HG03558 (cell line): ENCODE results near the gene CCDC34.

Experiments used
- ATAC-seq: cut with Tn5 transposase; IDR thresholded peaks from one replicate; pipeline ENCODE4 v1.9.1; 2021; ENCODE audit warnings: moderate number of reproducible peaks; ENCODE audit not compliant: unreplicated experiment; ENCODE audit errors: extremely low read depth

CCDC34 gene

GRCh38 chr11:27392278-27393114, 29.5 kb upstream of the CCDC34 start:
- no peak for ATAC-seq

GRCh38 chr11:27391331-27392015, 28.5 kb upstream of the CCDC34 start:
- no peak for ATAC-seq

GRCh38 chr11:27390318-27391295, 27.6 kb upstream of the CCDC34 start:
- no peak for ATAC-seq

GRCh38 chr11:27388869-27389268, 25.9 kb upstream of the CCDC34 start:
- no peak for ATAC-seq

- no peak for ATAC-seq
These were observed 25.0 kb upstream of the CCDC34 start for GRCh38 chr11:27388001-27388400.

- no peak for ATAC-seq
These were observed 24.3 kb upstream of the CCDC34 start for GRCh38 chr11:27387362-27387761.

- no peak for ATAC-seq
These were observed 23.3 kb upstream of the CCDC34 start for GRCh38 chr11:27386181-27386845.

- no peak for ATAC-seq
These were observed 22.2 kb upstream of the CCDC34 start for GRCh38 chr11:27385245-27385644.

- no peak for ATAC-seq
These were observed 21.2 kb upstream of the CCDC34 start for GRCh38 chr11:27384227-27384626.

- ATAC-seq: no peak
These were observed 20.6 kb upstream of the CCDC34 start for GRCh38 chr11:27383645-27384044.

- ATAC-seq: no peak
These were observed 18.2 kb upstream of the CCDC34 start for GRCh38 chr11:27381238-27381666.

- ATAC-seq: no peak
These were observed 17.8 kb upstream of the CCDC34 start for GRCh38 chr11:27380771-27381170.

- no peak for ATAC-seq
These were observed 16.4 kb upstream of the CCDC34 start for GRCh38 chr11:27379449-27379848.

- no peak for ATAC-seq
These were observed 12.4 kb upstream of the CCDC34 start for GRCh38 chr11:27375370-27375769.

GRCh38 chr11:27373856-27374602, 11.0 kb upstream of the CCDC34 start:
- no peak for ATAC-seq

GRCh38 chr11:27373392-27373791, 10.4 kb upstream of the CCDC34 start:
- ATAC-seq: no peak

- no peak for ATAC-seq
These were observed 9.1 kb upstream of the CCDC34 start for GRCh38 chr11:27372164-27372563.

- no peak for ATAC-seq
These were observed 8.5 kb upstream of the CCDC34 start for GRCh38 chr11:27371489-27371888.

- ATAC-seq: no peak
These were observed 7.4 kb upstream of the CCDC34 start for GRCh38 chr11:27370374-27370773.
